H9 (cell line): ENCODE data around the gene NEK7. TPM values are rescaled to one million over a fixed set of nuclear protein-coding genes. Genes with fewer than 3 reads are reported as not detected.

Experiments
- DNase-seq: peaks from one replicate; pipeline ENCODE4 v3.0.0-alpha.2; 2017
- H2AFZ ChIP-seq: one replicate; pipeline ENCODE4 v1.6.1; 2013; ENCODE audit warnings: mild to moderate bottlenecking, low read length, control low read depth, moderate library complexity
- H2AK5ac ChIP-seq: 2 replicates; pipeline ENCODE4 v1.6.1; 2013; ENCODE audit warnings: low read length, control low read depth, mixed read lengths; ENCODE audit not compliant: insufficient read length
- H2BK120ac ChIP-seq: one replicate; pipeline ENCODE4 v1.6.1; 2013; ENCODE audit warnings: low read depth, mild to moderate bottlenecking, low read length, control low read depth, inconsistent platforms; ENCODE audit not compliant: poor library complexity, severe bottlenecking
- H2BK12ac ChIP-seq: 2 replicates; pipeline ENCODE4 v1.6.1; 2013; ENCODE audit warnings: low read length, control low read depth, mixed read lengths, low read depth; ENCODE audit not compliant: insufficient read length
- H2BK15ac ChIP-seq: 2 replicates; pipeline ENCODE4 v1.6.1; 2013; ENCODE audit warnings: low read depth, low read length, control low read depth
- H2BK20ac ChIP-seq: one replicate; pipeline ENCODE4 v1.6.1; 2013; ENCODE audit warnings: low read depth, mild to moderate bottlenecking, low read length, control low read depth, inconsistent platforms; ENCODE audit not compliant: poor library complexity, severe bottlenecking
- H2BK5ac ChIP-seq: 2 replicates; pipeline ENCODE4 v1.6.1; 2013; ENCODE audit warnings: low read length, control low read depth, mixed read lengths; ENCODE audit not compliant: insufficient read length
- H3K14ac ChIP-seq: 2 replicates; pipeline ENCODE4 v1.6.1; 2013; ENCODE audit warnings: low read length, control low read depth; ENCODE audit not compliant: insufficient read depth
- H3K18ac ChIP-seq: 2 replicates; pipeline ENCODE4 v1.6.1; 2013; ENCODE audit warnings: low read depth, mild to moderate bottlenecking, mixed read lengths, low read length, control low read depth; ENCODE audit not compliant: insufficient read length
- H3K23ac ChIP-seq: 2 replicates; pipeline ENCODE4 v1.6.1; 2013; ENCODE audit warnings: low read length, control low read depth, mixed read lengths, low read depth; ENCODE audit not compliant: insufficient read length
- H3K23me2 ChIP-seq: 2 replicates; pipeline ENCODE4 v1.6.1; 2013; ENCODE audit warnings: low read depth, mild to moderate bottlenecking, mixed read lengths, low read length, control low read depth; ENCODE audit not compliant: insufficient read length, poor library complexity, severe bottlenecking
- H3K27ac ChIP-seq: 2 replicates; pipeline ENCODE4 v1.5.1; 2013; ENCODE audit warnings: low read length, control low read depth, mixed read lengths, low read depth; ENCODE audit not compliant: insufficient read length
- H3K27me3 ChIP-seq: 2 replicates; pipeline ENCODE4 v1.6.1; 2013; ENCODE audit warnings: low read length, control low read depth, inconsistent platforms; ENCODE audit not compliant: insufficient read depth
- H3K4ac ChIP-seq: 2 replicates; pipeline ENCODE4 v1.6.1; 2013; ENCODE audit warnings: low read depth, mild to moderate bottlenecking, control low read depth, inconsistent platforms, low read length, moderate library complexity
- H3K4me1 ChIP-seq: 2 replicates; pipeline ENCODE4 v1.6.1; 2013; ENCODE audit warnings: low read length, control low read depth, inconsistent platforms; ENCODE audit not compliant: insufficient read depth
- H3K4me2 ChIP-seq: 2 replicates; pipeline ENCODE4 v1.6.1; 2013; ENCODE audit warnings: low read length, control low read depth, mixed read lengths; ENCODE audit not compliant: insufficient read length, insufficient read depth
- H3K56ac ChIP-seq: 2 replicates; pipeline ENCODE4 v1.6.1; 2013; ENCODE audit warnings: low read depth, mild to moderate bottlenecking, mixed read lengths, low read length, control low read depth; ENCODE audit not compliant: insufficient read length
- H3K79me1 ChIP-seq: 2 replicates; pipeline ENCODE4 v1.6.1; 2013; ENCODE audit warnings: low read depth, mild to moderate bottlenecking, moderate library complexity, low read length, control low read depth, inconsistent platforms; ENCODE audit not compliant: insufficient read depth, poor library complexity, severe bottlenecking
- H3K79me2 ChIP-seq: 2 replicates; pipeline ENCODE4 v1.6.1; 2013; ENCODE audit warnings: low read length, control low read depth, inconsistent platforms; ENCODE audit not compliant: insufficient read depth
- H3K9ac ChIP-seq: 2 replicates; pipeline ENCODE4 v1.6.1; 2013; ENCODE audit warnings: low read length, control low read depth, mixed read lengths; ENCODE audit not compliant: insufficient read length; ENCODE audit errors: extremely low read depth
- H3K9me3 ChIP-seq: one replicate; pipeline ENCODE4 v1.6.1; 2013; ENCODE audit warnings: low read depth, low read length, inconsistent platforms; ENCODE audit not compliant: control insufficient read depth
- H3T11ph ChIP-seq: one replicate; pipeline ENCODE4 v1.6.1; 2013; ENCODE audit warnings: mild to moderate bottlenecking, low read length, control low read depth, inconsistent platforms
- H4K20me1 ChIP-seq: one replicate; pipeline ENCODE4 v1.6.1; 2013; ENCODE audit not compliant: control insufficient read depth, insufficient read length, insufficient read depth
- H4K5ac ChIP-seq: 2 replicates; pipeline ENCODE4 v1.6.1; 2013; ENCODE audit warnings: low read depth, mild to moderate bottlenecking, mixed read lengths, low read length, control low read depth; ENCODE audit not compliant: insufficient read length
- H4K8ac ChIP-seq: replicated peaks from 2 replicates; pipeline ENCODE4 v1.6.1; 2013; ENCODE audit warnings: low read length, control low read depth, mixed read lengths, low read depth; ENCODE audit not compliant: insufficient read length
- H4K91ac ChIP-seq: 2 replicates; pipeline ENCODE4 v1.6.1; 2013; ENCODE audit warnings: low read depth, mild to moderate bottlenecking, moderate library complexity, mixed read lengths, low read length, control low read depth; ENCODE audit not compliant: insufficient read length
- H3K27ac Mint-ChIP-seq, 3 experiments: 2 replicates in 2 of 3; 3 replicates in 1 of 3; pipeline ENCODE4 v1.8.0; 2020 to 2021; ENCODE audit warnings: mixed read lengths in 3 of 3, mild to moderate bottlenecking in 1 of 3, moderate library complexity in 1 of 3
- H3K27me3 Mint-ChIP-seq: 2 replicates; pipeline ENCODE4 v1.8.0; 2021; ENCODE audit warnings: low read depth, mild to moderate bottlenecking, moderate library complexity, mixed read lengths
- H3K36me3 Mint-ChIP-seq, 3 experiments: 2 replicates in 2 of 3; 3 replicates in 1 of 3; pipeline ENCODE4 v1.8.0; 2020 to 2021; ENCODE audit warnings: low read depth in 3 of 3, mixed read lengths in 3 of 3; ENCODE audit not compliant: insufficient read depth in 1 of 3
- H3K4me1 Mint-ChIP-seq, 2 experiments: 2 replicates each; pipeline ENCODE4 v1.8.0; 2020; ENCODE audit warnings: mixed read lengths in 2 of 2
- H3K4me3 Mint-ChIP-seq, 2 experiments: 2 replicates in 1 of 2; 3 replicates in 1 of 2; pipeline ENCODE4 v1.8.0; 2020 to 2021; ENCODE audit warnings: mild to moderate bottlenecking in 2 of 2, mixed read lengths in 2 of 2, moderate library complexity in 1 of 2
- H3K9me3 Mint-ChIP-seq, 2 experiments: 2 replicates in 1 of 2; 3 replicates in 1 of 2; pipeline ENCODE4 v1.8.0; 2020; ENCODE audit warnings: mild to moderate bottlenecking in 2 of 2, mixed read lengths in 2 of 2, moderate library complexity in 1 of 2
- WGBS: extraction: QIAGEN DNeasy Blood & Tissue Kit; methylation state at CpG from one replicate; pipeline ENCODE4 v1.1.7; 2013; ENCODE audit warnings: missing lambda C conversion rate, low lambda C conversion rate, mixed read lengths; ENCODE audit not compliant: insufficient read length; ENCODE audit errors: extremely low coverage; 5-methylcytosine and 5-hydroxymethylcytosine counted together
- total RNA-seq: library from RNA; stranded (reverse); gene quantifications from 2 replicates; pipeline ENCODE4 v1.2.1, GENCODE V29; 2021
- TF ChIP-seq, protein P1 (sequence below): fragments of 200-600 bp; sonication (generic); conservative IDR thresholded peaks from 3 replicates; pipeline ENCODE4 v1.8.0; 2021; ENCODE audit warnings: antibody characterized with exemption, mild to moderate bottlenecking

Gene NEK7
- total RNA-seq, 1 experiment from 2014 or later = 9.6 TPM

DNA sequence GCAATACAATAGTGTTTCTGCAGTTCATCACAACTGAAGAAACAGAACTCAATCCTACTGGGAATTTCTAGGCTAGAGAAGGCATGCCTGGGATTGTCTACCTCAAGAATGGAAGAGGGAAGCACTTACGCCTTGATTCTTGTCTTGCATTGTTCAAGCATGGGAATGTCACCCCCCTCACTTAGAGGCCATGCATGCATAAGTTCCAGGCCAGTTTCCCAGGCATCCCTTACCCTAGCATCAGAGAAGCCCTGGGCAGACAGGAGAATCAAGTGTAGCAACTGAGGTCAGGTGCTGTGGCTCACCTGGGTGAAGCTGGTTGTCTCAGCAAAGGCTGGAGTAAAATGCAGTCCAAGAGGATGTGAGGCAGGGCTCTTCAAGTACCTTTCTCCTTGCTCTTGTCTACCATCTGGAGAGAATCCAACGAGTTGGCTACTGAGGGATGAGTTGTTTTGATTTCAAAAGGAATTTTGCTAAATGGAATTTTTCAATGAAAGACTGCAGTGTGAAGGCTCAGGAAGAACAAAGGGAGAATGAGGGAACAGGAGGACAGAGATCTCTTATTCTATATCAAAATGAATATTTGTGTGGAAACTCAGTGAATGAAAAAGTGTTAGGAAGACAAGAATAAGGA, 174.3 kb downstream of the NEK7 start:
- H2AFZ ChIP-seq = no peak overlapping the region
- no CpG with 5 or more reads among the region's 2 CpGs for WGBS
- no peak overlapping the region for H3K4me2 ChIP-seq
- H3T11ph ChIP-seq = no peak overlapping the region
- no peaks in the 10 kb centered on the region for H3K23me2 ChIP-seq
- H2BK15ac ChIP-seq = no peak overlapping the region
- H3K79me2 ChIP-seq = no peaks in the 10 kb centered on the region
- H3K18ac ChIP-seq = no peak overlapping the region
- Mint-ChIP-seq H3K4me3 (no peak overlapping the region), H3K9me3 (peaks cover 0 to 5% of the 10 kb centered on the region in 2 experiments; a peak in 1 of 5 replicates), H3K36me3 (no peaks in the 10 kb centered on the region), H3K27me3 (no peaks in the 10 kb centered on the region), H3K27ac (no peak overlapping the region), H3K4me1 (no peaks in the 10 kb centered on the region; a peak in 1 of 4 replicates)
- DNase-seq = no peak
- no peak overlapping the region for H3K56ac ChIP-seq
- no peaks in the 10 kb centered on the region for H3K79me1 ChIP-seq
- no peaks in the 10 kb centered on the region for H4K20me1 ChIP-seq
- H2BK12ac ChIP-seq = no peak overlapping the region
- no peak overlapping the region for H4K91ac ChIP-seq
- H4K8ac ChIP-seq = no peak overlapping the region
- H3K23ac ChIP-seq = no peak overlapping the region
- H2BK20ac ChIP-seq = no peak overlapping the region
- TF ChIP-seq, protein P1, sequence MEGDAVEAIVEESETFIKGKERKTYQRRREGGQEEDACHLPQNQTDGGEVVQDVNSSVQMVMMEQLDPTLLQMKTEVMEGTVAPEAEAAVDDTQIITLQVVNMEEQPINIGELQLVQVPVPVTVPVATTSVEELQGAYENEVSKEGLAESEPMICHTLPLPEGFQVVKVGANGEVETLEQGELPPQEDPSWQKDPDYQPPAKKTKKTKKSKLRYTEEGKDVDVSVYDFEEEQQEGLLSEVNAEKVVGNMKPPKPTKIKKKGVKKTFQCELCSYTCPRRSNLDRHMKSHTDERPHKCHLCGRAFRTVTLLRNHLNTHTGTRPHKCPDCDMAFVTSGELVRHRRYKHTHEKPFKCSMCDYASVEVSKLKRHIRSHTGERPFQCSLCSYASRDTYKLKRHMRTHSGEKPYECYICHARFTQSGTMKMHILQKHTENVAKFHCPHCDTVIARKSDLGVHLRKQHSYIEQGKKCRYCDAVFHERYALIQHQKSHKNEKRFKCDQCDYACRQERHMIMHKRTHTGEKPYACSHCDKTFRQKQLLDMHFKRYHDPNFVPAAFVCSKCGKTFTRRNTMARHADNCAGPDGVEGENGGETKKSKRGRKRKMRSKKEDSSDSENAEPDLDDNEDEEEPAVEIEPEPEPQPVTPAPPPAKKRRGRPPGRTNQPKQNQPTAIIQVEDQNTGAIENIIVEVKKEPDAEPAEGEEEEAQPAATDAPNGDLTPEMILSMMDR = no peak
- H3K27me3 ChIP-seq = no peaks in the 10 kb centered on the region
- no peak overlapping the region for H4K5ac ChIP-seq
- H3K9ac ChIP-seq = no peak overlapping the region
- H3K9me3 ChIP-seq = no peaks in the 10 kb centered on the region
- H3K4ac ChIP-seq = no peak overlapping the region
- no peak overlapping the region for H2BK120ac ChIP-seq
- H3K4me1 ChIP-seq = no peaks in the 10 kb centered on the region
- H3K14ac ChIP-seq = no peak overlapping the region
- H2BK5ac ChIP-seq = no peak overlapping the region
- no peak overlapping the region for H3K27ac ChIP-seq
- no peak overlapping the region for H2AK5ac ChIP-seq
